Cerebellar nuclear complex (tissue), 1 donor: Measurements from ENCODE around the gene RAD21L1.

Source experiments
- DNase-seq, 2 experiments: peaks; one replicate each; lab custom pipeline; 2025; lab: John Stamatoyannopoulos, UW

The RAD21L1 gene

DNA sequence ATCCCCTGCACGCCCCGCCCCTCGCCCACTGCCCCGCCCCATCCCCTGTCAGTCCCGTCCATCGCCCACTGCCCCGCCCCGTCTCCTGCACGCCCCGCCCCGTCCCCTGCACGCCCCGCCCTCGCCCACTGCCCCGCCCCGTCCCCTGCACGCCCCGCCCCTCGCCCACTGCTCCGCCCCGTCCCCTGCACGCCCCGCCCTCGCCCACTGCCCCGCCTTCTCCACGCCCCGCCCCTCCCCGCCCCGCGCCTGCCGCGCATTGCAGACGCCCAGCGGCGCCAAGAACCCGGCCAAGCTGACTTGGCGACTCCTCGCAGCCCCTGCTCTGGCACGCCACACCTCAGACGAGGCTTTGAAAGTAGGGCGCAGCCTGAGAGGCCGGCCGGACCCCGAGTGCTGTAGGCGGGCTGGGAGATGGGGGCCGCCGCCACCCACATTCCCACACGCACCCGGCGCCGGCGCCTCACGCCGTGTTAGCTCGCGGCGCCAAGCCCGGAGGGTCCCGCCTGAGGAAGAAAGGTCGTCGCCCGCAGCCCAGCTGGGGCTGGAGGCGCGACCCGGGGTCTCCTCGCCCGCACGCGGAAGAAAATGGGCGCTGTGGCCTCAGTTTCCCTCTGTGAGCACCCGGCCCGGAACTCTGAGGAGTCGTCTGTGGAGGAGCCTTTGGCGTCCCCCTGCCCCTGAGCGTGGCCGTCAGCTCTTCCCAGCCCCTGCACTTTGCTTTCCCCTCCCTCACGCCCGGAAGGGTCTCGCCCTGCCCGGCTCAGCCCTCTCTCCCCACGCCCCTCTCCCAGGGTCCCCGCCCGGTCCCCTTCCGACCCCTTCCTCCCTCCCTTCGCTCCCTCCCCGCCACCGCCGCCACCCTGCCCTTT, at the start of gene RAD21L1:
TSS of gene RAD21L1 (plus strand) at position 262 of the 872 bp plus-strand sequence. CDS start 2,410 bp downstream, outside the sequence.
- DNase-seq, result no peak

DNA sequence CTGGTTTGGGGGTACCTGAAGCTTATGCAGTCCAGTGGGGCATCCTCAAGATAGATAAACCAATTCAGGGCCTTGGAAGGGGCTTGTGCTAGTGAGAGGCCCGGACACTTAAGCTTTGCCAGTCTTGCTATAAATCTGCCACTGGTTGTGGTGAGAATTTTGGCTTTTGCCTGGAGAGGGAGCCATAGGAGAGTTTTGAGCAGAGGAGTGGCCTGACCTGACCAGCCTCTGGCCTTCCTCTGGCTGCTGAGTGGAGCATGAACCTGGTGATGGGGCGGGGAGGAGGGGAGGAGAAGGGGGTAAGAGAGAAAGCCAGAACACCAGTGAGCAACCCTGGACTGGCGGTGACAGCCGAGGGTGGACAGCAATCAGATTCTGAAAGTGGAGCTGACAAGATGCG, 48.2 kb upstream of the RAD21L1 start:
- no peak for DNase-seq

DNA sequence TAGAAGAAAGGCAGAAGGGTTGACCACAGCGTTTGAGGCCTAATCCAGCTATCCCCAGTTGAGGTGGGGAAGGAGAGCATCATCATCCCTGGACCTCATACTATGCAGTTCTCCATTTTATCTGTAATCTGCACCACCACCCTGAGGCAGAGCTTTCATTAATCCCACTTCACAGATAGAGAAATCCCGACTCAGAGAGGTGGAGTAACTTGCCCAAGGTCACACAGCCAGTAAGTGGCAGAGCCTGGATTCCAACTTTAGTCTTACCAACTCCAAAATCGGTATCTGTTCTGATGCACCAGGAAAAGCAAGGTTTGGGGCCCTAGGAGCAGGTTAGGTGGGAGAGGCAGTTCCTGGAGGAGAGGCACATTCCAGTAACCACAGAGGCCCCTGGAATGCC, 47.7 kb upstream of the RAD21L1 start:
- DNase-seq, result no peak

DNA sequence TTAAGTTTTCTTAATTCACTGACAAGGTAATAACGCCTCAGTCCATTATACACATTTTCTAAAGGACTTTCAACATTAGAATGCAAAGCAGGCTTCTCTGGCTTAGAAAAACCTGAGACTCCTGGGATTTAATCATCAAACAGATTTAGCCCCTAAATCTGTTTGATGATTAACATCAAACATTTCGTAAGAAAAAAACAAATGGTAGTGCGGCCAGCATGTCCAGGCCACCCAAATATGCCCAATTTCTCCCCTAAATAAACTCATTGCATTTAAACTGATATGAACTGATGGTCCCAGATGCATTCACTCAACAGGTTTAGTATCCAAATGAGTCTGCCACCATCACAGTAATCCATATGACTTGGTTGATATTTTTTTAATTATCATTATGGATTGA, 47.2 kb upstream of the RAD21L1 start:
- DNase-seq, result no peak

DNA sequence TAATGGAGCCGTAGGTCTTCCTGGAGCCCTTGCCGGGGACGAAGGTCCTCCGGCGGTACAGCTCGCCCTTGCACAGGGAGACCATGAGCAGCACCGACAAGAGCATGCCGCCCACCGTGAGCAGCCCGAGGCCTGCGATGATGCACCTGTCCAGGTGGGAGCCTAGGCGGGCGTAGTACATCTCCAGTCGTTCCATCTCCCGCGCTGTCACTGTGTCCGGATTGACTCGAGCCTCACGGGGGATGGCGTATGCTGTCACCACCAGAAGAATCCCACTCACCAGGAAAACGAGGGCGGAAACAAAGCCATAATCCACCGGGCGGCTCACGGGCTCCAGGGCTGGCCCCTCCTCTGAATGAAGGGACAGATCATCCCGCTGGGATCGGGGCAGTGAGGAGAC, 44.9 kb upstream of the RAD21L1 start:
- no peak for DNase-seq

DNA sequence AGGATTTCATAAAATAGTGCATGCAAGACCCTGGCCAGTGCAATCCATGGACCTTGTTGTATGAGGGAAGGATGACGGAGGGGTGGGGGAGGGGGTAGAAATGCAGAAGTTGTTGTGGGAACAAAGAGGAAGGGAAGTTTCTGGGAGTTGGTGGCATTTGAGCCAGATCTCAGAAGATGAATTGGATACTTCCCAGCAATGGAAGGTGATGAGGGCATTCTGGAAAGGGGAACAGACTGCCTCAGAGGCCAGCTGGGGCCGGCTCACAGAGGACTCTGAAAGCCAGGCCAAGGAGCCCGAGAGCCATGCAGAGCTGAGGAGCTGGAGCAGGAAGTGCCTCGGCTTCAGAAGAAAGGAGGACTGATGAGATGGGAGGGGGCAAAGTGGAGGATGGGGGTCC, 43.7 kb upstream of the RAD21L1 start:
- no peak for DNase-seq

DNA sequence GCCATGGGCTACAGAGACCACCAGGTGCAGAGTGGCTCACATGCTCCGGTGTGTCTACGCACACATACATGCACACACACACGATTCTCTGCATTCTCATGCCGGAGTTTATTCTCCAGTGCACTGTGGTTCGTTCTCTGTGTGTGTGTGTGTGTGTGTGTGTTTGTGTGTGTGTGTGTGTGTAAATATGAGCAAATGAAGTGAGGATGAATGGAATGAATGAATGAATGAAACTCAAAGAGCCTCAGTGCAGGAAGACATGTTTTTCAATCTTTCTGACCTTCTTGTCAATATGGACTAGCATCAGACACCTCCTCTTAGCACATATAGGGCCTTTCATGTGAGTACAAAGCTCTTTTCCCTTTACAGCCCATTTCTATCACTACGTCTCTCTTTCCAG, 42.7 kb upstream of the RAD21L1 start:
- no peak for DNase-seq

DNA sequence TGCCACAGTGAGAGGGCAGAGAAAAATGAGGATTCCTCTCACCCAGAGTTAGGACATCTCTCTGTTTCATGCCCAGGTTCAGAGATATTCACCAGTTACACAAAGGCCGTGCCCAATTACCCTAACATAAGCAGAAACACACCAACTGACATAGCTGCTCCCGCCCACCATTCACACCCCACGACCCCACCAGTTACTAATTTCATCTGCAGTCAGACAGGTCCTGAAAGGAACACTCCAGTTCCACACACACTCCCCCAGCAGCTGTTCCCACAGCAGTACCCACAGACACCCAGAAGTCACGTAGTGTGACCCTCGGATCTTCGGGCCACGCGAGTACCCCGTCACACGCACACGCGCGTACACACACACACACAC, 41.6 kb upstream of the RAD21L1 start:
- DNase-seq, result no peak

DNA sequence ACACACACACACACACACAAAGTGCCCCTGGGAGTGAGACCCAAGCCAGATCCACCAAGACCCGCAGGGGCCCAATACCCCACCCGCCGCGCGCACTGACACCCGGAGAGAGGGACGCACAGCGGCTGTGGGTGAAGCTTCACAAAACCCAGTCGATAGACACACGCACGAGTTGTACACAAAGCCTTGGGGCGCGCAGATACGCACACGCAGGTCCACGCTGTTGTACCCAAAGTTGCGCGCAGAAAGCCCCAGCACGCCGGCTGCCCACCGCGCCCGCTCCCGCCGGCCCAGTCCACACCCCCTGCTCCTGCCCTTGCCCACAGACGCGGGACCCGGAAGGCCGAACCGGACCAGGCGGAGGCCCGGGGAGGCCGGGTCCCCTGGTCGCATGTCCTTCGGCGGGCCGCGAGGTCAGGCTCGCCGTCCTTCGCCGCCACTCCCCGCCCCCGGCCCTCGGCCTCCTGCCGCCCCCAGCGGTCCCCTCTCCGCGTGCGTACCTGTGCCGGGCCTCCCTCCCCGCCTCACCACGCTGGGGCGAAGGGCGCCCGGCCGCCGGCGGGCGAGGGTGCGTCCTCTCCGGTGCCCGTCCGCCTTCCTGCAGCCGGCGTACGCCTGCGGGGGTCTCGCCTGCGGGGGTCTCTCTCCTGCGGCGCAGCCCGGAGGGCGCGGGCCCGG, 41.1 kb upstream of the RAD21L1 start, which contains the start of gene TMEM74B:
TSS of gene TMEM74B (minus strand) at position 344 of the 678 bp plus-strand sequence. CDS start 1,180 bp downstream, outside the sequence.
- no peak for DNase-seq

DNA sequence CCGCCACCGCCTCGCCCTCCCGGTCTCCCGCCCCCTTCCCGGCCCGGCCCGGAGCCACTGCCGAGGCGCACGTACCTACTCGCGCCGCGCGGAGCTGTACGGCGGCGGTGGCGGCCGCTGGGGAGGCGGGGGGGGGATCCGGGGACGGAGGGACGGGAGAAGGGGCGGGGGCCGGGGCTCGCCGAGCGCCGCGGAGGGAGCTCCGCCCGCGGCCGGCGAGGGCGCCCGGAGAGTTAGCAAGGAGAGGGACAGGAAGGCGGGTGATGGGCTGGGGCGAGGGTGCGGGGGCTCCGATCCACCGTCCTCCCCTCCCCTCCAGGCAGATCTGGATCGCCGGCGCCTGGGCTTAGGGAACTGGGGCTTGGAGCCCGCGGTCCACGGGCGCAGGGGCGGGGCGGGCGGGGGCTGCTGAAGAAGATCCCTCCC, 40.5 kb upstream of the RAD21L1 start:
- no peak for DNase-seq

DNA sequence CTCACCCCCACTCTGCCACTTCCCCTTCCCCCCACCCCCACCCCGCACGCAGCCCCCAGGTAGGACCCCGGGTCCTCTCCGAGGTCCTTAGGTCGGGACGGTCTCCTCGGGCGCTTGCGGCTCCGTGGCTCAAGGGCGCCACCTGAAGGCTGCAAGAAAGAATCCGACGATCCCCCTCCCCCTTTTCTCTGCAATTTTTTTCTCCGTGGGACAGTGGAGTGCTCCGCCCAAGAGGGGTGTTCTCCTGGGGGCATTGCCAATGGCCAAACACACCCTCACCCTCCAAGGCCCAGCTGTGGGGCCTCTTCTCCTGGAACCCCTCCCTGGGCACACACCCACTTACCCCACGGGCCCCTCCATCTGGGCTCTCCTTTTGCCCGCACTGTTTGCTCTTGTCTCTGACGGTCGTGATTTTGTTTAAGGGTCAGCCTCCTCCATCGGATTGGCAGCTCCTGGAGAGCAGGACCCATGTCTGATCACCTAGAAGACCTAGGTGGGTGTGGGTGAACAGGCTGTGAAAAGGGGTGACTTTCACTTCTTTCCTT, 40.0 kb upstream of the RAD21L1 start:
- no peak for DNase-seq

DNA sequence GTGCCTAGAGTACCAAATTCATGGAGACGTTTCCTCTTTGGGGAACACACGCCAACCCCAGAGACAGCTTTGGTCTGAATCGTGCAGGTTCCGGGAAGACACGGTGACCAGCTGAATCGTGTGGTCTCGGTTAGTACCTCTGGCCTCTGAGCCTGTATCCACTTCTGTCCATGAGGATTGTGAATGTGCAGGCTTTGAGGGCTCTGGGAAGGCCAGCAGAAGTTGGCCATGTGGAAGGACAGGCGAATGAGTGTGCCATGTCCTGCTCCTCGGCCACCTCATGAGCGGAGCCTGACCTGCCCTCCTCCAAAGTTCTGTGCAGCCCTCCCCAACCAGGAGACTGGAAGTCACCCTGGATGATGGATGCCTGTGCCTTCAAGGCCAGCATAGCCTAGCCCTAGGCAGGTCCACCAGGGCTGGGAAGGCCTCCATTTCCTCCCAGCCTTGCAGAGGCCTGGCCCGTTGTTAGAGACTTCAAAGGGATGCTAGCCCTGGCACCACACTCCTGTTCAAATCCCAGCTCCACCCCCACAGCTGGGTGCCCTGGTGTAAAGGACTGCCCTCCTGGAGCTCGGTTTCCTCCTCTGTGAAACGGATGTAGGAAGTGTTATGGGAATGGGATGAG, 39.4 kb upstream of the RAD21L1 start:
- DNase-seq, result no peak

DNA sequence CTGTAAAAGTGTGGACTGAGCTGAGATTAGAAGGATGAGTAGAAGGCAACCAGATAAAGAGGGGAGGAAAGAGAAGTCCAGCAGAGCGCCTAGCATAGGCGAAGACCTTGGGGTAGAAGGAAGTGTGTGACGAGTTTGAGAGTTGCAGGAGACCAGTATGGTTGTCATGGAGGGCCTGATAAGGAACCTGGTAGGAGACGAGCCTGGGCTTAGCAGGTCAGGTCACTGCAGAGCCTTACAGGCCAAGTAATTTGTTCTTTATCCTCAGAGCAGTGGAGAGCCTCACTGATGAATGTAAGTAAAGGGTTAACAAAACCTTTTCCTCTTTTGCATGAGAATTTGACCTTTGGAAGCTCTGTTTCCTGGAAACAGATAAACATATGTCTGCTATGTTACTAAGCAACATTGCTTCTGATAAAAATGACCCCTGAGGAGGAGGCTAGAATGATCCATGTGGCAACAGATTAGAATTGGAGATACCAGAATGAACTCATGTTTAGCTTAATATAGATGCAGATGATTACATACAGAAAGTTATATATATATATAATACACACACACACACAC, 38.2 kb upstream of the RAD21L1 start:
- no peak for DNase-seq

DNA sequence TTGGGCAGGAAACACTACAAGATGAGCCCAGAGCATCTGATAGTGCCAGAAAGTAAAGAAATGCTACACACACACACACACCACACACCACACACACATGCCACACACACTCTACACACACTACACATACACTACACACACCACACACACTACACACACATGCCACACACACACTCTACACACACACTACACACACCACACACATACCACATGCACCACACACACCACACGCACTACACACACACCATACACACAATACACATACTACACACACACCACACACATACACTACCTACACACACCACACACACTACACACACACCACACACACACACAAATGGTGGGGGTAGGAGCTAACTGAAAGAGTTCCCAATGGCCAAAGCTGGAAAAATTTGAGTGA, 37.5 kb upstream of the RAD21L1 start:
- DNase-seq, result no peak

DNA sequence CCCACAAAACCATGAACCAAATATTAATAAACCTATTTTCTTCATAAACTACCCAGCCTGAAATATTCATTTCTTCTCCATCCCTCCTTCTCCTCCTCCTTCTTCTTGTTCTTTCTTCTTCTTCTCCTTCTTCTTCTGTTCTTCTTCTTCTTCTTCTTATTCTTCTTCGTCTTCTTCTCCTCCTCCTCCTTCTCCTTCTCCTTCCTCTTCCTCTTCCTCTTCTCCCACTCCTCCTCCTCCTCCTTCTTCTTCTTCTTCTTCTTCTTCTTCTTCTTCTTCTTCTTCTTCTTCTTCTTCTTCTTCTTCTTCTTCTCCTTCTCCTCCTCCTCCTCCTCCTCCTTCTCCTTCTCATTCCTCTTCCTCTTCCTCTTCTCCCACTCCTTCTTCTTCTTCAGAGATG, 36.0 kb upstream of the RAD21L1 start:
- no peak for DNase-seq

DNA sequence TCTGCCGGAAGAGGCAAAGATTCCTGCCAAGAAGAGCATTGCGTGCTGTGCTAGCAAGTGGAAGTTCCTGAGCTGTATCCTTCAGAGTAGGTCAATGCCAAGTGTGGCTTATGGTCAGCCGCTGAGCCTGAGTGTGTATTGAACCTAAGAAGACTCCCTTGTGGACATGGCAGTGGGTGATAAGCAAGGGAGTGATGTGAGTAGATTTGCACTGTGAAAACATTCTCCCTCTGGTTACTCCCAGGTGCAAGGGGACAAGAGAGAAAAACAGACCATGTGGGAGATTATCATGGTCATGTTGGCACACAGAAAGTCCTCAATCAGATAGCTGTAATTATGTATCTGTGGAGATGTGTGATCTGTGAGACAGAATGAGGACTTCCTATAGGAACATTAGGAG, 35.0 kb upstream of the RAD21L1 start:
- DNase-seq, result no peak

DNA sequence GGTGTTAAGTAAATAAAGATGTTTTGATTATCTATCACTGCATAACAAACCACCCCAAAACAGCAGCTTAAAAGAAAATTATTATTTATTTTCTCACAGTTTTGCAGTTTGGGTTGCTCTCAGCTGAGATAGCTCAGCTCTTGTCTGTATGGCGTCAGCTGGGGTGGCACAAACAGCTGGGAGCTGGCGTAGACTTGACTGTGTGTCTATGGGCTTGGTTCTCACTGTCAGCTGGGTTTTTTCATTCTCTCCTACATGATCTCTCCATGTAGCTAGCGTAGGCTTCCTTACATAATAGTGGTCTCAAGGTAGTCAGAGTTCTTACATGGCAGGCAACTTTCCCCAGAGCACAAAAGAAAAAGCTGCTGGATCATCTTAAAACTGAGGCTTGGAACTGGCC, 34.5 kb upstream of the RAD21L1 start:
- DNase-seq, result no peak

DNA sequence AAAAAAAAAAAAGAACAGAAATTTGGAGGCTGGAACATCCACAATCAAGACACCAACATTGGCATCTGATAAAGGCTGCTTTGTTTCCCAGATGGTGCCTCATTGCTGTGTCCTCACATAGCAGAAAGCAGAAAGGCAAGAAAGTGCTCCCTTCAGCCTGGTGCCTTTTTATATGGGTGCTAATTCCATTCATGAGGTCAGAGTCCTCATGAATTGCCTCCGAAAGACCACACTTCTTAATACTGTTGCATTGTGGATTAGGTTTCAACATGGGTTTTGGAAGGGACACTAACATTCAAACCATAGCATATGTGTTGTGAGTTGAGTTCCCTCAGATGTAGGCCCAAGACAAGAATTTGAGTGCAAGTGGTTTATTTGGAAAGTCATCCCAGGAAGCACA, 30.6 kb upstream of the RAD21L1 start:
- no peak for DNase-seq

DNA sequence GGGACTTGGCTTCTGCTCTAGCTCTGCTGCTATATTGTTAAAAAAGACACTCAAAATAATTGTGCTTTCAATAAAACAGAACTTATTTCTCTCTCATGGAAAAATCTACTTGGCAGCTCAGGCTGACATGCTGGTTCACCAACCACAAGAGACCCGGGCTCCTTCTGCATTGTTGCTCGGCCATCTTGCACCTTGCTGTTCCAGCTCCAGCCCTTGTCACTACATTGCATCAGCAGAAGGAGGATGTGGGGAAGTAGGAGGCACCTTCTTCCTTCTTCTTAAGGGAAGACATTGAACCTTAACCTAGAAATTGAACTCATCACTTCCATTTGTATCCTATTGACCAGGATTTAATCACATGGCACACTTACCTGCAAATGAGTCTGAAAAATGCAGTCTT, 29.2 kb upstream of the RAD21L1 start:
- no peak for DNase-seq

DNA sequence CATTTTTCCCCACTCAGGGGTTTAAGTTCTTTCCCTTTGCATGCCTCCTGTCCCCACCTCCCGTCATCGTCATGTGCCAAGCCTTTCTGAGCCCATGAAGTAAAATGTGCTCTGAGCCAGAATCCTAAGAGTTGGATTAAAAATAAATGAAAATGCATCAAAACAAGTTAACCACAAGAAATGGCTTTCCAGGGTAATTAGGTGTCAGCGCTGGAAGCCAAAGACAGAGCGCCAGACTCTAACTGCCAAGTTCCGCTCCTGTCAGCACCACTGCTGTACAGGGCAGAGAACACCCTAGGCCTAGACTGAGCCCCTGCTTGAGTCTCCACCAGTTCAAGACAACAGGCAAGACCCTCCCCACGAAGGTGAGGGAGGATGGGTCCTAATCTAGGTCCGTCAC, 28.0 kb upstream of the RAD21L1 start:
- DNase-seq, result no peak

DNA sequence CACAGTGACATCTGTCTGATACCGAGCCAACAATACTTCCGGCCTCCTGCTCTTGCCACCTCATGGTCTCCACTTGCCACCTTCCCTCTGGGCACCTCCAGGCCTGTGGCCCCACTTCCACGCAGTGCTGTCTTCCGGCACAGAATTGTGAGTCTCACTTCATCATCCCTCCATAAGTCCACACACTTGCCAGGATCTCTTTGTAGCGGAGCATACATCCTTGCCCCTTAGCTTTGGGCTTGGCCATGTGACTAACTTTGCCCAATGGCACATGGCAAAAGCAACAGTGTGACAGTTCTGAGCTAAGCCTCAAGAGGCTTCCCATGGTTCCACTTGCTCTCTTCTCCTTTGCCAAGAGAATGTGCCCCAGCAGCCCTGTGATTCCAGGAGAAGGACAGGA, 27.1 kb upstream of the RAD21L1 start:
- DNase-seq, result no peak

DNA sequence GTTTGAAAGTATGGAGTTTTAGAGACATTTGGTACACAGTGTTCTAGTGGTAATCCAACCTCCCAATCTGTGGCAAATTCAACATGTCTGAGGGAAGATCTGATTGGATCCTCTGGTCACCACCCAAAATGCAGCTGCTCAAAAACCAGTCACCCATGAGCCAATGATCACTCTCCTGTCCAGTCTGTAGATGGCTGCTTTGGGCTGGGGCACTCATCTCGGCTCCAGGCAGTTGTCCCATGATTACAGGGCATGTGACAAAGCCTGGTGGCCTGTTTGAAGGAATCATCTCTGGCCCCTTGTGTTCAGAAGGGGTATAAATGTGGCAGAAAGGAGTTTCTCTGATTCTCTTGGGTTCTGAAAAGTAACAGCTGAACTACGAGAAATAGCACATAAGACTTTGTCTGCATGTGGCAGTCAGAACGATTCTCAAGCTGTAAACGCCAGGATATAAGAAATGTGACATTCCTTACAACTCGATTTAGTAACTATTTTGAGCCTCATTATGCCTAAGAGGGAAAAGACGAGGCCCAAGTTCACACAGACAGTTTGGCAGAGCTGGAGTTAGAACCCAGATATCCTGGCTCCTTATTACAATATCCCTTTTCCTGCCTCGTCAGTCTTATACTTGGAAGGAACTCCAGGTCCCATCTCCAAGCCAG, 26.5 kb upstream of the RAD21L1 start:
- no peak for DNase-seq
